Measurements from ENCODE around the gene KDM4B. TPM values are rescaled to one million over a fixed set of nuclear protein-coding genes. Genes with fewer than 3 reads are reported as not detected.

KDM4B gene
- total RNA-seq, 1 donor from 2014 or later, result 43.7 TPM

DNA sequence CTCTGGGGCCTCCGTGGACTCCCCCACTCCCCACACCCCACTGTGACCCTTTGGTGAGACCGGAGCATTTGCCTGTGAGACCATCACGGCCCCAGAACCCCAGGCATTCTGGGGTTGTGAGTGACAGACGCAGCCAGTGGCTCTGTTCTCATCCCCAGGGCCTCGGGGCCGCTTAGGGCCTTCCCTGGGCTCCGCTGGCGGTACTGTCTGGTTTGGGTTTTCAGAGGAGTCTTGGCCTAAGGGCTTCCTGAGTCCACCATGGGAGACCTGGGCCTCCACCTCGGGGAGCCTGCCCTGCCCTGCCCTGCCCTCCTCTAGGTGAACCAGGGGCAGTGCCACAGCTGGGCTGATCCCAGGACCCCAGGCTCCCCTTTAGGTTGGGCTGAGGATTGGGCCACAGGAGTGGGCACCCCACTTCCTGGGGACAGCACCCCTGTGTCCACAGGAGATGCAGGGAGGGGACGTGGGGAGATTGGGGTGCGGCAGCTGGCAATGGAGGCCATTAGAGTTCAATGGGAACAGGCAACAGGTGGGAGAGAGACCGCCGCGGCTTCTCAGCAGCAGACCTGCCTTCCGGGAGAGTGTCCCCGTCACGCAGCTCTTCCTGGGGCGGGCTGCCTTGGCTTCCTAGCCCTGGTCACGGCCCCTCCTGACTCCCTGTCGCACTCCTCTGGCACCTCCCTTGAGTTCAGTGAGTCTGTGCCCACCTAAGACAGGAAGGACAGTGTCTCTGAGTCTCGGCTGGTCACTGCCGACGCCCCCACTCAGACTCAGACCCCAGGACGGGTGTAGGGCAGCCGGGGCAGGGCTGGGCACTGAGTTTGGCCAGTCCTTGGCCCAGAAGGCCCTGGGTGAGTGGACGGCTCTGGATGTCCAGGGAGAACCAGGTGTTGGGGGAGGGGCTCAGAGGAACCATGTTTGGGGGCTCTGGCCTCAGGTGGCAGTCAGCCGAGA is 164.1 kb downstream of the KDM4B start:
- intact Hi-C loops (cut with micrococcal nuclease), result no loop called here

DNA sequence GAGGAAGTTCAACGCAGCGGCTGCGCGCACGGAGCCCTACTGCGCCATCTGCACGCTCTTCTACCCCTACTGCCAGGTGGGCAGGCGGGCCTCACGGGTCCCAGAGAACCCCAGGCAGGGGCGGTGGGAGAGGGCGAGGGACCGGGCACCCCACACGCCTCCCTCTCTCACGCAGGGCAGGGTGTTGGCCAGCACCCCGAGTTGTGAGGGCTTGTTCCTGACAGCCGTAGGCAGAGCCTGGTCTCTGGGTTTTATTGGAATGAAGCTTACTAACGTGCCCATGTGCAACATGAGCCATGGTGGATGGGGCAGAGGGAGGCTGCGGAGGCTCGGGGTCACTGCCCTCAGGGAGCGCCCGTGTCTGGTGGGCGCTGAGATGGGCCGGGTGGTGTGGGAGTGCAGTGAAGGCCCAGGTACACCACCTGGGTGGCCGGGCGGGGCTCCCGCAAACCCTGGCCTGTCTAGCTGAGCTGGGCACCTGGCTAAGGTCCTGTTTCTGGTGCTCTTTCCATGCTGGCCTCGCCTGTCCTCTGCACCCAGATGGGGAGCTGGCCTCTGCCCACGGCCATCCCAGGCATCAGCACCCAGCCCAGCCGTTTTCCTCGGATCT is 165.2 kb downstream of the KDM4B start:
- intact Hi-C loops (cut with micrococcal nuclease), result no loop called here

DNA sequence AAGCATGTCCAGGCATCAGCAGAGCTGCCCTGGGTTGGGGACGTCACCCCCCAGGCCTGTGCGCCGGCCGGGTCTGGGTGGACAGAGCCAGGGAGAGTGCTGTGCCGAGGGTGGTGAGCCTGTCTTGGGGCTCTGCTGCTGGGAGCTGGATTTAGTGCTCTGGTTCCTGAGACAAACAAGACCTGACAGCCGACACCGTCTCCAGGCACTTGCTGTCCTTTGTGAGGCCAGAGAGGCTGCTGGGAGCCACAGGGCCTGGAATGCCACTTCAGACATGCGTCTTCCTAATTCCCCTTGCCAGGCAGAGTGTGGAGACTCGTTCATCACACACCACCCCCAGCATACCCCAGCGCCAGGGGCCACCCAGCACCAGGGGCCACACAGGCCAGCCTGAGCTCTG is 165.8 kb downstream of the KDM4B start:
- intact Hi-C loops (cut with micrococcal nuclease), result no loop called here

- intact Hi-C loops (cut with micrococcal nuclease), result no loop called here
These were observed 167.4 kb downstream of the KDM4B start for GRCh38 chr19:5136073-5136855.

DNA sequence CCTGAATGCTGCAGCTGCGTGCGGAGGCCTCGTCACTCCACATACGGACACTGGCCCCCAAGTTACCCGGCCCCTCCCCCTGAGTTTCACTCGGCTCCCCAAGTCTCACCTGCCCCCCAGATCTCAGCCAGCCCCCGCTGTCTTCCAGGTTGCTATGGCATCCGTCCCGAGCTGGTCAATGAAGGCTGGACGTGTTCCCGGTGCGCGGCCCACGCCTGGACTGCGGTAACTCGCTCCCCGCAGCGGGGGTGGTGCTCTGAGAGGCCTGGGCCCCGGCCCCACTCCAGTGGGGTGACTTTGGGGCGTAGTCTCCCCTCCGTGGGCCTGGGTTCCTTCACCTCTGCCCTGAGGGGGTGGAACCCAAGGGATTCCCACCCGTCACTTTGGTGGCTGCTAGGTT is 168.2 kb downstream of the KDM4B start:
- intact Hi-C loops (cut with micrococcal nuclease), result no loop called here

GRCh38 chr19:5137571-5138124 is 168.7 kb downstream of the KDM4B start:
- intact Hi-C loops (cut with micrococcal nuclease), result no loop called here

DNA sequence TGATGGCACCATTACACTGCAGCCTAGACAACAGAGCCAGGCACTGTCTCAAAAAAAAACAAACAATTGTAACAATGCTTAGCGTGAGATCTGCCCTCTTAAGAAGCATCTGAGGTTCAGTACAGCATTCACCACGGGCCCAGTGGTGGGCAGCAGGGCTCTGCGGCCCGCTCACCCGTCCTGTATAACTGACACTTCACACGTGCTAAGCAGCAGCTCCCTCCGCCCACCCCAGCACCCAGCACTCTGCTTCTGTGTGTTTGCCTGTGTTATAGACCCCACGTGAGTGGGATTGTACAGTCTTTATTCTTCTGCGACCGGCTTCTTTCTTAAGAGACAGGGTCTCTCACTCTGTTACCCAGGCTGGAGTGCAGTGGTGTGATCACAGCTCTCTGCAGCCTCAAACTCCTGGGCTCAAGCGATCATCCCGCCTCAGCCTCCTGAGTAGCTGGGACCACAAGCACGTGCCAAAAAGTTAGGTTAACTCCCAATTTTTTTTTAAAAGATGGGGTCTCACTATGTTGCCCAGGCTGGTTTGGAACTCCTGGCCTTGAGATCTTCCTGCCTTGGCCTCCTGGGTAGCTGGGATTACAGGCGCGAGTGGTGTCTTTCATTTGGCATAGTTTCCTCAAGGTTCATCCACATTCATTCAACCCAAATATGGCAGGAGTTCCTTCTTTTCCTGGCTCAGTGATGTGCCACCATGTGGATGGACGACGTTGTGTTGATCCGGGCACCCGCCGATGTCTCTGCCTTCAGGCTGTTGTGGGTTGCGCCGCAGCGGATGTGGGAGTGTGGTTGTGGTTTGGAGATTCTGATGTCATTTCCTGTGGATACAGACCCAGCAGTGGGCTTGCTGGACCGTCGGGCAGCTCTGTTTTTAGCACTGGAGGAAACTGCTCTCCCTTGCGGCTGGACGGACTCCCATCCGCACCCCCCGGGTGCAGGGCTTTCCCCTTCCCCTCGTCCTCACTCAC is 170.0 kb downstream of the KDM4B start:
- intact Hi-C loops (cut with micrococcal nuclease), result no loop called here

GRCh38 chr19:5139583-5140325 is 170.8 kb downstream of the KDM4B start:
- intact Hi-C loops (cut with micrococcal nuclease), result no loop called here

DNA sequence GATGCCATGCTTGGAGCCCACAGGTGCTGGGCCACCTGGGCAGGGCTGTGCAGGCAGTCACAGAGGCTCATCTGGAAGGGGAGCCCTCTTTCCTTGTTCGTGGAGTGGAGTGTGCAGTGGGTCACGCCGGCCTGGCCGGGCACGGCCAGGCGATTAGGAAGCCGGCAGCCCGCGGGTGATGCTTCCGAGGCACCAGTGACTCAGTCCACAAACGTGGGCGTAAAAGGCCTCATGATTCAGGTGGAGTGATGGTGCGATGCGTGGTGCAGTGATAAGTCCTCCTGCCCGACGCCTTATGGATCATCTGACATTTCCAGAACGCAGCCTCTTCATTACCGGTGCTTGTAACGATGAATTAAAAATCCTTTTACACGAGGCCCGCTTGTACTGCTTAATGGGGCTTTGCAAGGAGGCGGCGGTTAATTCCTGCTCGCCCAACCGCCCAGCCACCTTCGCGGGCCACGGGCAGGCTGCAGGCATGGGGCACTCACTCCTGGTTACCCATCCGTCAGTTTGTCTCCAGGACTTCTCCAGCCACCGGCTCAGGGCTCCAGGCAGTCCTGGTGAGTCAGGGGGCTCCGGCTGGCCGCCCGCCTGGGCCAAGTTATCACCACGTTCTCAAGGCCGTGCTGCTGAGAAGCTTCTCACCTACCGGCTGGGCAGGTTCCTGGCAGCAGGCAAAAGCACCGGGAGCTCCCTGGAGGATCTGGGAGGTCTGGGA is 172.4 kb downstream of the KDM4B start:
- intact Hi-C loops (cut with micrococcal nuclease), result no loop called here

DNA sequence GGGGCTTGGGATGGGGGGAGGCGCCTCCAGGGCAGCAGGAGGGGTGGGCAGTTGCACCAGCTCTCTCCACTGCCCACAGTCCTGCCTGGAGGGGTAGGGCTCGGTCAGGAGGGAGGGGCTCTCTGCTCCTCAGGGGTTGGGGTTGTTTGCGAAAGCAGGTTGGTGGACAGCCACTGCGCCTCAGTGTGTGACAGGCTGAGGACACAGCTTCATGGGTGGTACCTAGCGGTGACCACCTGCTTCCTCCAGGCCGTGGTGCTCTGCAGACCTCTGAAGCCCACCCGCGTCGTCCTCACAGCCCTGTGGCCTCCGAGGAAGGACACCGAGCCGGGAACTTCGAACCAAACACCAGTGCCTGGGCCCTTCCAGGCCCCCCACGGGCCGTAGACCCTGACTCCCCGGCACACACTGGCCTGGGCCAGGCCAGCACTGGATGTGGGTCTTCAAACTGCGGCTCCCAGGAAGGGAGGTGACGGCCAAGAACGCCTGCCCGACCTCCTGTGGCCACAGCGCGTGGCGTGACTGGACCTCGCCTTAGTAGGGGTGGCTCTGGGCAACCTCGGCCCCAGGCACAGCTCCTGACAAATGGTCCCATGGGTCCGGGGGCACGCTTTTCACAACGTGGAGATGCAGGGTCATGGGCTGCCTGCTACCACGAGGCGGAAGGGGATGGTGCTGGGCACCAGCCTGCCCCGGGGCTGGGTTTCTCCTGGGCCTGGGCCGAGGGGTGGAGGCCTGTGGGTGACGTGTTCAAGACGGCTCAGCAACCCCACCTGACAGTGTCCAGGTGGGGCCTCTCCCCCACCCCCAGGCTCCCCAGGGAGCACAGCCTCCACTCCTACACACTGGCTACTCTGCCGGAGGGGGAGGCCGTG is 173.2 kb downstream of the KDM4B start:
- intact Hi-C loops (cut with micrococcal nuclease), result no loop called here

GRCh38 chr19:5142725-5143097 is 173.8 kb downstream of the KDM4B start:
- intact Hi-C loops (cut with micrococcal nuclease), result no loop called here

DNA sequence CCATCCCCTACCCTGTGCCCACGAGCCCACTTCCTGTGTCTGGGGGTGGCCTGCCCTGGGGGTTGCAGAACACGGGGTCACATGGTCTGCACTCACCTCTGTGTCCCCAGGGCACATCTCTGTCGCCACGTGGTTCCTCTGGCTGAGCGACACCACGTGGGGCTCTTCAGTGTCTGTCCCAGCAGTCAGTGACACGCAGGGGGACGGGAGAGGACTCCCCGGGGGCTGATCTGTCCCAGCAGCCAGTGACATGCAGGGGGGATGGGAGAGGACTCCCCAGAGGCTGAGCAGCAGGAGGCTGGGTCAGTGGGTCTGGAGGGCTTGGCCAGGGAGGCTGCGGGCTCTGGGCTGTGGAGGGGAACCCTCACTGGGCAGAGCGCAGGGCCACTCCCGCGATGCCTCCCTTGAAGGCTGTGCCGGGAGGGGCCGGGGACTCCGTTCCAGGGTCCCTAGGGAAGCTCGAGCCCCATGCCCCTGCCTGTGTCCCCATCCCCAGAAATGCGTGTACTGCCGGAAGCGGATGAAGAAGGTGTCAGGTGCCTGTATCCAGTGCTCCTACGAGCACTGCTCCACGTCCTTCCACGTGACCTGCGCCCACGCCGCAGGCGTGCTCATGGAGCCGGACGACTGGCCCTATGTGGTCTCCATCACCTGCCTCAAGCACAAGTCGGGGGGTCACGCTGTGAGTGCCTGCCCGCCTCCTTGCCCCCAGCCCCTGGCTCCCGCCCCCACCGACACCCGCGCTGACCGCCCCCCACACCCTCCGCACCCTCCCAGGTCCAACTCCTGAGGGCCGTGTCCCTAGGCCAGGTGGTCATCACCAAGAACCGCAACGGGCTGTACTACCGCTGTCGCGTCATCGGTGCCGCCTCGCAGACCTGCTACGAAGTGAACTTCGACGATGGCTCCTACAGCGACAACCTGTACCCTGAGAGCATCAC is 174.8 kb downstream of the KDM4B start:
- intact Hi-C loops (cut with micrococcal nuclease), result no loop called here

DNA sequence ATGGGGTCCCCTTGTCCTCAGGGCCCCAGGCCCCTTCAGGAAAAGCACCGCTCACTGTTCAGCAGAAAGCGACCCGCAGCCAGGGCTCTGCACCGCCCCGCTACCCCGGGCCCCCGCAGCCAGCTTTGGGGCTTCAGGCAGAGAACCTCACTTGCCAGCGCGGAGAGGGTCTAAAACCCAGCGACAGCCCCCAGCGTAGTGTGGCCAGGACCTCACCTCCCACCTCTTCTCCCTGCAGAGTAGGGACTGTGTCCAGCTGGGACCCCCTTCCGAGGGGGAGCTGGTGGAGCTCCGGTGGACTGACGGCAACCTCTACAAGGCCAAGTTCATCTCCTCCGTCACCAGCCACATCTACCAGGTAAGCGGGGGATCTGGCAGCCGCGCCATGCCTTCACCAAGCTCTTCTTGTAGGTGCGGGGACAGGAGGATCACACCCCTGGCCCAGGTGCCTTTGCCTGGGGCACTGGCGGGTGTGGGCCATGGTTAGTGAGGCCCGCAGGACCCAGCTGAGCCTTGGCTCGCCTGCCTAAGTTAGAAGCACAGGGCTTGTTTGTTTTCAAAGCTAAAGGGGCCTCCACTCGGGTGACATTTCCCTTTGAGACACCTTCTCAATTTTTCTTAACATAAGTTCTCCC is 175.7 kb downstream of the KDM4B start:
- intact Hi-C loops (cut with micrococcal nuclease), result no loop called here

DNA sequence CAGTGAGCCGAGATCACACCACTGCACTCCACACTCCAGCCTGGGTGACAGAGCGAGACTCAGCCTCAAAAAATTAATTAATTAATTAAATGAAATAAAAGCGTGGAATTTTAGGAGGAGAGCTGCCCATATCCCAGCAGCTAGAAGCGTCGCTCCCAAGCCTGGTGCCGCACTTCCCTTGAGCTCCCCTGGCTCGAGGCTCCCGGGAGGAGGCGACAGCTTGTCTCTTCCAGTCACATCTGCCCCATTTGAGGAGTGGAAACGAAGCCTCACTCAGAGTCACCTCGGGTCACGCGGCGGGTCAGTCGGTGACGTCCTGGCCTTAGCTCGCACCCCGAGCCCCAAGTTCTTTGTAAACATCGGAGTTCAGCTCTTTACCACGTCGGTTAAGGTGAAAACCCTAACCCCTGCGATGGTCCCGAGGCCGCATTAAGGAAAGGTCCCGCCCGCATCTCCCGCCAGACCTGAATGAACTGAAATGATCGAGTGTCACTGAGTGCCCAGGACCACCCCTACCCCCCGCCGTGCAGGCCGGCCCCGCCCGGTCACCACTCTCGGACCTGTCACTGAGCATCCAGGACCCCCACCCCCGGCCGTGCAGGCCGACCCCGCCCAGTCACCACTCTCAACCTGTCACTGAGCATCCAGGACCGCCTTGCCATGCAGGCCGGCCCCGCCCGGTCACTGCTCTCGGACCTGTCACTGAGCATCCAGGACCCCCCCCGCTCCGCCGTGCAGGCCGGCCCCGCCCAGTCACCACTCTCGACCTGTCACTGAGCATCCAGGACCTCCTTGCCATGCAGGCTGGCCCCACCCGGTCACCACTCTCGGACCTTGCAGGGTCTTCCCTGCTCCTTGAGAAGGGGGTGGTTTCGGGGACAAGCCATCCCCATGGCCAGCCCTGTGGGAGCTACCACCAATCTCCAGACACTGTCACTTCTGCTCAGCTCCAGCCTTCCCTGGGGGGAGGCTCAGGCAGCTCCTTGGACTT is 176.9 kb downstream of the KDM4B start:
- intact Hi-C loops (cut with micrococcal nuclease), result no loop called here
